Loucy (cell line): ENCODE measurements around the gene GRN.

Experiments used
- CTCF ChIP-seq: fragments of 200-600 bp; sonication (generic); conservative IDR thresholded peaks from 2 replicates; pipeline ENCODE4 v1.5.1; 2014; ENCODE audit warnings: mild to moderate bottlenecking, antibody characterized with exemption, low read length
- EZH2phosphoT487 ChIP-seq: fragments of 200-600 bp; IDR thresholded peaks from 2 replicates; pipeline ENCODE4 v1.6.1; 2018; ENCODE audit warnings: antibody characterized with exemption, mild to moderate bottlenecking, moderate library complexity, borderline replicate concordance

- TF ChIP-seq CTCF (no peak), EZH2phosphoT487 (no peak)
These were observed 30.0 kb upstream of the GRN start for GRCh38 chr17:44314869-44315661.
